ENCODE data around the gene MEI4.
"Not testable (repeated sequence)": the region's sequence is repeated elsewhere in the genome, so short reads cannot be mapped to it uniquely, and the experiment has no call there.

The MEI4 gene

DNA sequence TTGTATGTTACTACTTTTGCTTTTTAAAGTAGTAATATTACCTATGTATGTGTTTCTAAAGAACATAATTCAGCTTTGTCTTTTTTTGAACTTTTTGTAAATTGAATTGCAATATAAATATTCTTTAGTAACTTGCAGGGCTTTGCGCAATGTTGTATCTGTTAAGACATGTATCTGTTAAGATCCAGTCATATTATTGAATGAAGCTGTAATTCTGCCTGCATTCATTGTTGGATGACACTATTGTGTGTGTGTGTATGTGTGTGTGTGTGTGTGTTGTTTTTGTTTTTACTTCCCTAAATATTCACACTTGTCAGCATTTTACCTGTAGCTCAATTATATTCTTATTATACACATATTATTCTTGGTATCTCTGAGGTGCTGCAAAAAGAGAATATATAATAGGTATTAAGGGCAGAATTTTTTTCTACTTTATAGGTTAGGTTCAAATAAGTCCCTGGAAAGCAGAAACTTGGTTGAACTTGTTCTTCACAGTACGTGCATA lies 164.0 kb downstream of the MEI4 start:
- no peak for DNase-seq

GRCh38 chr6:77822265-77822664 lies 169.4 kb downstream of the MEI4 start:
- no peak for DNase-seq

DNA sequence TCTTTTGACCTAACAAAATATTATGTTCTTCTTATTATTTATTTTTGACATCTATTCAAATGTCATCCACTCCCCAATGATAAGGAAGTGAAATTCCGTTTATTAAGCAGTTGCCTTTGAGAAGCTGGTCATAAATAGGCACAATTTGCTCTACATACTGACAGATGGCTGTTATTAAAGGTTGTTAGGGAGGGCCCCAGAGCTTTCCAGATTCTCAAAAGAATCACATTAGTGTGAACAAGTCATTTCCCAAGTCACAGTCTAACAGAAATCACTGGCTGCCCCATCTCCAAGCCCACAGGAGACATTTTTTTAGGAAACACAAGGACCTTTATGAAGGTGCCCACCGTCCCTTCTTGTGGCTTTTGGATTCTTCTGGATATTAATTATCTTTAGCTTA lies 172.4 kb downstream of the MEI4 start:
- no peak for DNase-seq

GRCh38 chr6:77829736-77830135 lies 176.9 kb downstream of the MEI4 start:
- no peak for DNase-seq

- DNase-seq, result not testable (repeated sequence)
These were observed 180.9 kb downstream of the MEI4 start for GRCh38 chr6:77833749-77834148.

DNA sequence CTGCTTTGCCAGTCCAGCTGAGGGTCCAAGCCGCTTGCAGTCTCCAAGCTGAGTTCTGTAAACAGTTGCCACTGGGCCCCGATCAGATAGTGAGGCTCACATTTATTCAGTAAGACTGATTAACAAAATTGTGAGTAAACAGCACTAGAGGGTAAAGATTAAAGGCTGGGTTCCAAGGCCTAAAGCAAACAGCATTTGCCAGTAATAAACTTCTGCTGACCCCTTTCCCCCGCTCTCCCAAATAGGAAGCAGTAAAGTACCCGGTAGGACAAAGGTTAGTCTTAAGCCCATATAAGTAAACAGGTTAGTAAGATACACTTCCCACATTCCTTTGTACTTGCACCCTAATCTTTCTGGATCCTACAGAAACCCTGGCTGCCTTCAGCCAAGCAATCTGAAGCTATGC lies 181.8 kb downstream of the MEI4 start:
- DNase-seq, result peak in 1 of 2 experiments; percentile 1

GRCh38 chr6:77837034-77837784 lies 184.4 kb downstream of the MEI4 start:
- no peak for DNase-seq

DNA sequence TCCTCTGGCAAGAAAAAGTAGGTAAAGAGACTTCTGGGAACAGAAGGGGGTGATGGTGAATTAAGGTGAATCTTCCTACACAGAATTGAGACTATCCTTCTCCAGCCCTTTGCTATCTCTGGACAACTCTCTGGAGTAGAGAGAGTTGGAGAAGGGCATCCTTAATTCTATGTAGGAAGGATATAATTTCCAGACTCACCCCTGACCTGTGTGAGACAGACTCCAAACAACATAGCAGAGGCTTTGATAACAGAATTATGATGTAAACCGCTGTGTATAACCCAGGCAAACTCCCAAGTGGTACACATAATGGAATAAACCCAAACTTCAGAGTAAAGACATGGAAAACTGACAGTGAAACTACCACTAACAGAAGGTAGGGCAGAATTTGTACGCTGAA lies 186.5 kb downstream of the MEI4 start:
- no peak for DNase-seq

DNA sequence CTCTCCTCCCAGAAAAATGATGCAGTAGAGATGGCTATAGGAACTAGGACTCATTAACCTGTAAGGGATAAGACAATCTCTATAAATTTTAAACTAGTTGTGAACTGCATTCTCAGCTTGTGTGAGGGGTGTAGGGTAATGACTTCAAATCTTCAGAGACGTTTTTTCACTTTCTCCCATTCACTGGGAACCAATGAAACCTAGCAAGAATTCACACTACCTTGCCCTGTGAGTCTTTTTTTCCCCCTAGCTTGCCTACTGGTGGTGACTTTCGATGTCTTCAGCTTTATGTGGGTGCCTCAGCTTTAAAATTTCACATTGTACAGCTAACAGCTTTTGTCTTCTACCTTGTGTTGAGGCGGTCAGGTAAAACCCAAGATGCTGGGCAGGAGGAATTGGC lies 192.0 kb downstream of the MEI4 start:
- no peak for DNase-seq

DNA sequence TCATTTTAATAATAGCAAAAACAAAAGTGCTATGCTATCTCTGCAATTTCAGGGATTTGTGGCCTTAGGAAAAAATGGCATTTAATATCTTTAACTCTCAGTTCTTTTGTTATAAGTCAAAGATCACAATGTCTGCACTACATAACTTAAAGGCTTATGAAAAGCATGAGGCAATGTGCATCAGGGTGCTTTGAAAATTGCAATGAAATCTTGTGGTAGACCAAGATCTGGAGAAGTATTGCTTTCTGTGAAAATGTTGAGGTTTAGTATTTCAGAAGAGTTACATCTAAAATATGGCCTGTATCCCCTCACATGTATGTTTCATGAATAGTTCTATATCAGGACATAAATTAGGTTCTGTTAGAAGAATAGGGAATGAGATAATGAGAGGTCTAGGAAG lies 200.6 kb downstream of the MEI4 start:
- DNase-seq, result no peak

DNA sequence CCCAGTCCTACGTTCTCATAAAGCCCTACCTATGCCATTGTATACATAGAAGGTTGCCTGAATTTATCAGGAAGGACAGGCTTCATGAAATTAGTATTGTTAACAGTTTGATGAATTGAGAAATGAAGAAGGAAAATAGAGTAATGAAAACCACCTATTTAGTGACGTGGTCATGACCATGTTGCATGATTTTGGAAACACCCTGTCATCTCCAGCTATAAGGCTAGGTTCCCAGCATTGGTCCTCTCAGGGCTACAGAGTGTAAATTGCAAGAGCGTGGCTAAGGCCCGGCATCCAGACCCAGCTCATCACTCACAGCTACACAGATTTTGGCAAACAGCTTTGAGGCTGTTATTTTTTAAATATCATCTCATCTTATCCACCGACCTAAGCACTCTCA lies 203.6 kb downstream of the MEI4 start:
- DNase-seq, result no peak

DNA sequence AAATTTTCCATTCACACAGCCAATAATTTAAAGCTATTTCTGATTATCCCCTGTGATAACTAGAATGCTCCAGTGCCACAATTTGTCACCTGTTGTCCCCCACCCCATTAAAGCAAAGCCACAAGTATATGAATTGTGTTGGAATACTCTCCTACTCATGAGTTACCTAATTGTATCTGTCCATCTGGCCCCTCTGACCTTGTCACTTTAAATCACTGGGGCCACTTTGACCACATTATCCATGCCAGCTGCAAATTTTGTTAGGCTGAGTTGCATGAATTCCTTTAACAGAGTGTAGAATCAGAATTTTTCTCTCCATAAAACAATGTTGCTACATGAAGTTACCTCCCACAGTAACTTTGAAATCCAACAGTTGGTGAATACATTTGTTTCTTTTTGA lies 204.6 kb downstream of the MEI4 start:
- DNase-seq, result no peak

DNA sequence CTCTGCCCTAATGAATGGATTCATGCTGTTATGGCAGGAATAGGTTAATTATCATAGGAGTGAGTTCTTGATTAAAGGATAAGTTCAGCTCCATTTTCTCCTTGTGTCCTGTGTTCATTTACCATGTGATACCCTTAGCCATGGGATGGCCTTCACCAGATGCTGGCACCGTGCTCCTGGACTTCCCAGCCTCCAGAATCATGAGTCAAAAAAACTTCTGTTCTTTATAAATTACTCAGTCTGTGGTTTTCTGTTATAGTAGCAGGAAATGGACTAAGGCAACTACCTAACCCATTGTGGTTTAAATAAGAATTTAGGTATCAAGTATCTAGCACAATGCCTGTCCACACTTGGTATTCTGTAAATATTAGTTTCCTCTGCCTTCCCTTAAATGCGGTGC lies 223.5 kb downstream of the MEI4 start:
- DNase-seq, result no peak

GRCh38 chr6:77879527-77879926 lies 226.7 kb downstream of the MEI4 start:
- DNase-seq, result no peak

- no peak for DNase-seq
These were observed 227.7 kb downstream of the MEI4 start for GRCh38 chr6:77880501-77880900.

- no peak for DNase-seq
These were observed 231.0 kb downstream of the MEI4 start for GRCh38 chr6:77883851-77884250.

GRCh38 chr6:77893391-77893790 lies 240.6 kb downstream of the MEI4 start:
- DNase-seq, result no peak

DNA sequence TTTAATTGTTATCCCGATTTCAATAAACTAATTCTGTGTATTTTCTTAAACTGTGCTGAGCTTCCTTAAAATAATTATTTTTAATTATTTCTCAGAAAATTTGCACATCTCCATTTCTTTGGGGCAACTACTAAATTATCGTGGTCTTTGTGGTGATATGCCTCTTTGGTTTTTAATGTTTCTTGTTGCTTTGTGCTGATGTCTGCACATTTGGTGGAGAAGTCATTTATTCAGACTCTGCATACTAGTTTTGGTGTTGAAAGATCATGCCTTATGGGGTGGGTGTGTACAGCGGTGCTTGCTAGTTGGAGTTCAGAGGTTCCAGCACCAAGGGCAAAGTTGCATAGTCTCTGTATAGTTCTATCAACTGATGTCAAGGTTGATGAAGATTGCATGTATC lies 253.2 kb downstream of the MEI4 start:
- DNase-seq, result no peak

DNA sequence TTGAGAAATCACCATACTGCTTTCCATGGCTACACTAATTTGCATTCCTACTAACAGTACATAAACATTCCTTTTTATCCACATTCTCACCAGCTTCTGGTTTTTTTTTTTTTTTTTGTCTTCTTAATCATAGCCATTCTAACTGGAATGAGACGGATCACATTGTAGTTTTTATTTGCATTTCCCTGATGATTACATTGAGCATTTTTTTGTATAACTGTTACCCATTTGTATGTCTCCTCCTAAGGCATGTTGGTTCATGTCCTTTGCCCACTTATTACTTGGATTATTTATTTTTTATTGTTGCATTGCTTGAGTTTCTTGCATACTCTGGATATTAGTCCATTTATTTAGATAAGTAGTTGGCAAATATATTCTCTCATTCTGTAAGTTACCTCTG lies 258.0 kb downstream of the MEI4 start:
- DNase-seq, result no peak

DNA sequence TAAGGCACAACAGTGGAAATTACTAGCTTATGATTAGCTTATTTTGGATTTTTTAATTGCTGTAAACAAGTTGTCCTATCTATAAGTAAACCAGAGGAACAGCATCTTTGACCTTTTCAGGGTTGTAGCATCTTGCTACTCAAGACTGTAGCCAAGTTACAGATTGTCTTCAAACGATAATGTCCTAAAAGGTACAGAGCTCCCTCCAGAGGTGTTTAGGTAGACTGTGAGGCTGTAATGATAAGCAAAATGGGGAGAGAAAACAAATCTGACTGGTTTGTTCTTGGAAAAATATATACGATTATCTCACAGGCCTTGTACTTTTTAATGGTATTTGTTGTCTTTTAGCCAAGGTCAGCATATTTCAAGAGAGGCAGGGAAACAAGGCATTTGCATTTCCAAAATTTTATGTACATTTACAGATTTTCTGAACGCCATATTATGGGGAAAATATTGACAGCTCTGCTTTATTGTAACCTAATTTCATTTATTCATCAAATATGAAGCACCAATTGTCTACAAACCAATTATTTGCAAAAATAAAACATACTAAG lies 273.4 kb downstream of the MEI4 start:
- DNase-seq, result peak in 1 of 2 experiments; percentile 1

DNA sequence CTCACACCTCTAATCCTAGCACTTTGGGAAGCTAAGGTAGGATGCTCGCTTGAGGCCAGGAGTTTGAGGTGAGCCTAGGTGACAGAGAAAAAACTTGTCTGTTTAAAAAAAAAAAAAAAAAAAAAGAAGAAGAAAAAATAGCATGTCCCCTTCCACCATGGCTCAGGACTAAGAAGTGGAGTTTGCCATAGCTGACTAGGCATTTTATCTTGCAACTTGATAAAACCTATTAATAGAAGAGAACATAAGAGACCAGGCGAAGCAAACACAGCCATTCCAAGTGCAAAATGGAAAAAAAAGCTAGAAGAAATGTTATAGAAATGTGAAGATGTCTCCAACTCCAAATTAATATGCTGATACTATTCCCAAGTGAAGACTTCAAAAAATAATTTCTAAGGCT lies 277.5 kb downstream of the MEI4 start:
- no peak for DNase-seq

DNA sequence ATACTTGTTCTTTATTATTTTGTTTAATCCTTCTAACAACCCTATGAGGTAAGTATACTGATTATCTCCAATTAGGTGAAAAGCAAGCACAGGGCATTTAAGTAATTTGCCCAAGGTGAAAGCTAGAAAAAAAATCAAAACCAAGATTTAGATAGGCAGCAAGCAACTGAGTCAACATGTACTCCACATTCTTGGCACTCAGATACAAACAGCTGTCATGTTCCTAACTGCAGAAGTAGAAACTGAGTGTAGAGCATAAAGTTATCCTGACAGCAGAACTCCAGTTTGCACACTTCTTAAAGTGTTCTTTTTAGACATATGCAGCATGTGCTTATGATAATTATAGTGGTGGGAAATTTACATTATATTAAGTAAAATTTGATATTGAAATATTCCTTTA lies 278.1 kb downstream of the MEI4 start:
- no peak for DNase-seq

DNA sequence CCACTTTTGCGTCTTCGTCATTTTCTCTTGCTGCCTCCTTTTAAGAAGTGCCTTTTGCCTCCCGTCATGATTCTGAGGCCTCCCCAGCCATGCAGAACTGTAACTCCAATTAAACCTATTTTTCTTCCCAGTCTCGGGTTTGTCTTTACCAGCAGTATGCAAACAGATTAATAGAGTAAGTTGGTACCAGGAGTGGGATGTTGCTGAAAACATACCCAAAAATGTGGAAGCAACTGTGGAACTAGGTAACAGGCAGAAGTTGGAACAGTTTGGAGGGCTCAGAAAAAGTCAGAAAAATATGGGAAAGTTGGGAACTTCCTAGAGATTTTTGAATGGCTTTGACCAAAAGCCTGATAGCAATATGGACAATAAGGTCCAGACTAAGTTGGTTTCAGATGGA lies 309.2 kb downstream of the MEI4 start:
- DNase-seq, result no peak

DNA sequence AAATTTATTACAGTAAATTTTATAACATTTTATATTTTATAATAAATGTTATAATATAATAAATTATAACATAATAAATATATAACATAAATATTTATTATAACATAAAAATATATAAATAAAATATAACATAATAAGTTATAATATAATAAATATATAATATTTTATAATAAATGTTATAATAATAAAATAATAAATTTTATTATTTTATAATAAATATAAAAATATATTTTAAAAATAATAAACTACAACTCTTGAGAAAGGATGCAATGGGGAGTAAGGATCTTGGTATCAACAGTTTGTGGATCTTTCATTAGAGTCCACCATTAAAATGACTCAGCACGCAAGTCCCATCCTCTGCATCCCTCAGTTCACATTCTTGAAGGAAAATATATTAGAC lies 312.6 kb downstream of the MEI4 start:
- no peak for DNase-seq

- DNase-seq, result no peak
These were observed 319.5 kb downstream of the MEI4 start for GRCh38 chr6:77972334-77972733.

All from NCI-H526 (cell line).